A549 (cell line): ENCODE measurements around the gene KRTAP5-4. TPM values are rescaled to one million over a fixed set of nuclear protein-coding genes. Genes with fewer than 3 reads are reported as not detected.

Experiments used
- ATAC-seq, 2 experiments: fragments of 200-7000 bp in 1 of 2; fragments of >200 bp in 1 of 2; cut with Nextera tagmentation in 1 of 2; cut with Tn5 transposase in 1 of 2; 3 replicates each; pipeline versions ENCODE4 v1.8.0 to v1.9.1; 2018 to 2020; ENCODE audit warnings: mild to moderate bottlenecking in 1 of 2, moderate library complexity in 1 of 2
- CTCF ChIA-PET: fragments of 300-600 bp; sonication (Branson Sonifier 250); formaldehyde crosslinking; extraction: SDS; loops from one replicate; lab custom pipeline; 2021; ENCODE audit warnings: antibody characterized with exemption, inconsistent platforms; lab: Yijun Ruan, JAX
- POLR2A ChIA-PET: fragments of 350-600 bp; formaldehyde crosslinking; extraction: SDS; loops from one replicate; lab custom pipeline; 2021; ENCODE audit warnings: antibody characterized with exemption, inconsistent platforms; lab: Yijun Ruan, JAX
- DNase-seq, 2 experiments: peaks; one replicate each; pipeline versions ENCODE4 v3.0.0 to v3.0.0-alpha.2; 2011 to 2016; ENCODE audit warnings: low read depth in 1 of 2, low spot score in 1 of 2
- FAIRE-seq: peaks from 2 replicates; lab custom pipeline; 2011; peaks lifted over from hg19 to GRCh38; lab: Jason Lieb, UNC
- H3K27ac ChIP-seq, 2 experiments: fragments of >200 bp; sonication (Bioruptor Twin); formaldehyde crosslinking; 3 replicates each; pipeline ENCODE4 v1.5.1; 2016 to 2017
- H3K4me1 ChIP-seq: fragments of >200 bp; sonication (Bioruptor Twin); formaldehyde crosslinking; 3 replicates; pipeline ENCODE4 v1.6.1; 2016
- H3K4me2 ChIP-seq: fragments of >200 bp; sonication (Bioruptor Twin); formaldehyde crosslinking; 3 replicates; pipeline ENCODE4 v1.6.1; 2016
- H3K4me3 ChIP-seq: fragments of >200 bp; sonication (Bioruptor Twin); formaldehyde crosslinking; 3 replicates; pipeline ENCODE4 v1.5.1; 2016
- H3K9me3 ChIP-seq: fragments of >200 bp; sonication (Bioruptor Twin); formaldehyde crosslinking; 3 replicates; pipeline ENCODE4 v1.6.1; 2016
- CHD2 ChIP-seq: fragments of 150-350 bp; IDR thresholded peaks from 2 replicates; pipeline ENCODE4 v1.6.1; 2014; ENCODE audit warnings: low read length; ENCODE audit not compliant: partially characterized antibody
- EHF ChIP-seq: fragments of 250-450 bp; sonication (Bioruptor Pico); IDR thresholded peaks from 2 replicates; pipeline ENCODE4 v1.5.0; 2020; ENCODE audit warnings: mild to moderate bottlenecking
- FOSL2 ChIP-seq, 2 experiments: fragments of 450-650 bp in 1 of 2; fragments of >200 bp in 1 of 2; sonication (Bioruptor Twin) in 1 of 2; formaldehyde crosslinking; IDR thresholded peaks; 2 replicates each; pipeline versions ENCODE4 v1.5.0 to v1.6.1; 2016 to 2020; ENCODE audit warnings: mild to moderate bottlenecking in 1 of 2, moderate library complexity in 1 of 2
- HDAC2 ChIP-seq: fragments of 200-600 bp; sonication (generic); IDR thresholded peaks from 2 replicates; pipeline ENCODE4 v1.6.1; 2016
- HMGXB4 ChIP-seq: fragments of 250-450 bp; sonication (Bioruptor Pico); IDR thresholded peaks from 2 replicates; pipeline ENCODE4 v1.5.0; 2021; ENCODE audit warnings: mild to moderate bottlenecking, moderate library complexity, borderline replicate concordance
- HOXB5 ChIP-seq: fragments of 250-450 bp; sonication (Bioruptor Pico); IDR thresholded peaks from 2 replicates; pipeline ENCODE4 v1.5.0; 2020; ENCODE audit warnings: mild to moderate bottlenecking, moderate library complexity
- JUN ChIP-seq, 2 experiments: fragments of >200 bp; sonication (Bioruptor Twin); formaldehyde crosslinking; IDR thresholded peaks; 2 replicates in 1 of 2; 3 replicates in 1 of 2; pipeline ENCODE4 v1.6.1; 2016 to 2017
- KDM5A ChIP-seq: fragments of 200-600 bp; sonication (generic); IDR thresholded peaks from 2 replicates; pipeline ENCODE4 v1.6.1; 2016; ENCODE audit warnings: antibody characterized with exemption, mild to moderate bottlenecking
- MAZ ChIP-seq: fragments of 150-350 bp; IDR thresholded peaks from 2 replicates; pipeline ENCODE4 v1.6.1; 2014; ENCODE audit warnings: antibody characterized with exemption, low read depth, low read length, borderline replicate concordance
- MYC ChIP-seq: IDR thresholded peaks from 2 replicates; pipeline ENCODE4 v1.6.1; 2012; ENCODE audit warnings: mild to moderate bottlenecking, inconsistent platforms, low read length, improper control_type of control experiment, borderline replicate concordance
- RAD21 ChIP-seq, 2 experiments: fragments of >200 bp in 1 of 2; sonication (Bioruptor Twin) in 1 of 2; formaldehyde crosslinking in 1 of 2; IDR thresholded peaks in 1 of 2; conservative IDR thresholded peaks in 1 of 2; 2 replicates in 1 of 2; 3 replicates in 1 of 2; pipeline ENCODE4 v1.6.1; 2012 to 2018; ENCODE audit warnings: inconsistent platforms in 1 of 2
- RARB ChIP-seq: fragments of 250-450 bp; sonication (Bioruptor Pico); IDR thresholded peaks from 2 replicates; pipeline ENCODE4 v1.8.0; 2021; ENCODE audit warnings: mild to moderate bottlenecking, moderate library complexity
- RNF2 ChIP-seq: fragments of 200-600 bp; sonication (generic); IDR thresholded peaks from 2 replicates; pipeline ENCODE4 v1.6.1; 2016; ENCODE audit warnings: low read depth, mild to moderate bottlenecking, antibody characterized with exemption, moderate library complexity, borderline replicate concordance
- USF2 ChIP-seq: fragments of 450-650 bp; IDR thresholded peaks from 2 replicates; pipeline ENCODE4 v1.6.1; 2014; ENCODE audit warnings: antibody characterized with exemption
- WGBS: methylation state at CpG from one replicate; pipeline ENCODE4 v1.1.6; 2017; ENCODE audit errors: missing lambda C conversion rate; 5-methylcytosine and 5-hydroxymethylcytosine counted together
- polyA plus RNA-seq, 4 experiments: library from polyadenylated mRNA; depleted of rRNA in 3 of 4; stranded (reverse); fragments of >200 nt; fragmentation: RNase III in 1 of 4; extraction: RNeasy Plus Mini Kit Qiagen cat#74134 plus additional on column Dnase treatment in 1 of 4; gene quantifications; 2 replicates in 3 of 4; 3 replicates in 1 of 4; pipeline ENCODE4 v1.2.3, GENCODE V29; 2011 to 2017
- TF ChIP-seq, protein P1 (sequence below): fragments of 150-350 bp; IDR thresholded peaks from 2 replicates; pipeline ENCODE4 v1.6.1; 2014; ENCODE audit warnings: low read depth, mild to moderate bottlenecking, low read length
- TF ChIP-seq, protein P2 (sequence below): fragments of >200 bp; sonication (Bioruptor Twin); formaldehyde crosslinking; IDR thresholded peaks from 3 replicates; pipeline ENCODE4 v1.5.1; 2016

KRTAP5-4 gene
- polyA plus RNA-seq, 2 of the 4 experiments (the other 2 are of a cell fraction): not detected

DNA sequence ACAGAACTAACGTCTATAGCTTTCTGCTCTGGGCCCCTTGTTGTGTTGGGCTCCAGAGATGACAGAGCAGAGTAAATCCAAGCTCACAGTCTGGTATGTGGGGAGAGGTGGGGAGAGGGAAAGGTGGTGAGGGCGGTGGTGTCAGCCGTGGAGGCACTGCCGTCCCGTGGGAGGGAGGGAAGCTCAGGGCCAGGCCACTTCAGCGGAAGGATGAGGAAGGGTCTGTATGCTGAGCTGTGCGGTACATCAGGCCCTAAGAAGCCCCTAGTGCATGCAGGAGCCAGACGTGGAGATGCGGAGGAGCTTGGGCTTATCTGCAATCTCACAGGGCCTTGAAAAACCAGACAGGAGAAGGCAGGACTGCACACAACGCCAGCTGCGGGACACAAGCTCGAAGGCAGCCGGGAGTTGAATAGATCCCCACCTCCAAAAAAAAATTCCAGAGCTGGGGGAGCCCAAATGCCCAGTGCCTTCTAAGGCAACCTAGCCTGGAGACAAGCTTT is 9.2 kb upstream of the KRTAP5-4 start:
- DNase-seq: no peak
- CTCF ChIA-PET: interaction anchor here (1.1 to 6.9 kb wide), 10 partner anchors 9 to 251 kb away, joined by 3 to 47 read pairs (median 7); partner anchors contain the start of genes DUSP8 and KRTAP5-2

DNA sequence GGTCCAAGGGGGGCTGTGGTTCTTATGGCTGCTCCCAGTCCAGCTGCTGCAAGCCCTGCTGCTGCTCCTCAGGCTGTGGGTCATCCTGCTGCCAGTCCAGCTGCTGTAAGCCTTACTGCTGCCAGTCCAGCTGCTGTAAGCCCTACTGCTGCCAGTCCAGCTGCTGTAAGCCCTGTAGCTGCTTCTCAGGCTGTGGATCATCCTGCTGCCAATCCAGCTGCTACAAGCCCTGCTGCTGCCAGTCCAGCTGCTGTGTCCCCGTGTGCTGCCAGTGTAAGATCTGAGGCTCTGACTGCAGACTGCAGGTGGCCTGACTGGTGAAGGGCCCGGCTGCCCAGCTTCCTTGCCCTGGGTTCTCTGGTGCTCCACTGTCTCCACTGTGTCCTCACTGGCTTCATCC is 8.3 kb upstream of the KRTAP5-4 start:
- Histone ChIP-seq H3K9me3 (no peaks in the 10 kb centered on the region), H3K4me2 (no peak overlapping the region), H3K4me1 (no peaks in the 10 kb centered on the region), H3K4me3 (no peak overlapping the region), H3K27ac (no peak overlapping the region)
- ATAC-seq (no peak), FAIRE-seq (no peak), DNase-seq (no peak)
- CTCF ChIA-PET: interaction anchor here (0.6 to 6.9 kb wide), 8 partner anchors 10 to 521 kb away, joined by 4 to 47 read pairs (median 7); partner anchors contain the start of gene DUSP8
- POLR2A ChIA-PET: interaction anchor here (0.7 kb wide), 1 partner anchor 525 kb away, joined by 5 read pairs; no protein-coding TSS in a partner anchor
- TF ChIP-seq FOSL2 (IDR thresholded peaks at IDR 0.05) (no peak), FOSL2 (CRISPR knock-in tag; IDR thresholded peaks at IDR 0.05) (no peak), RAD21 (conservative IDR thresholded peaks at IDR 0.05 in 1 of 2, IDR thresholded peaks at IDR 0.05 in 1 of 2) (no peak), MYC (no peak), KDM5A (no peak), HDAC2 (no peak)
- 33% methylated on average over 2 of the region's 2 CpGs for WGBS

More for the DNA sequence above, 9.2 kb upstream of the KRTAP5-4 start:
- no peak overlapping the region for H3K27ac ChIP-seq
- no peak for FAIRE-seq
- no peak for ATAC-seq
- no peaks in the 10 kb centered on the region for H3K4me1 ChIP-seq
- no peak overlapping the region for H3K4me3 ChIP-seq
- no peak overlapping the region for H3K4me2 ChIP-seq
- no peaks in the 10 kb centered on the region for H3K9me3 ChIP-seq
- TF ChIP-seq, protein P1, sequence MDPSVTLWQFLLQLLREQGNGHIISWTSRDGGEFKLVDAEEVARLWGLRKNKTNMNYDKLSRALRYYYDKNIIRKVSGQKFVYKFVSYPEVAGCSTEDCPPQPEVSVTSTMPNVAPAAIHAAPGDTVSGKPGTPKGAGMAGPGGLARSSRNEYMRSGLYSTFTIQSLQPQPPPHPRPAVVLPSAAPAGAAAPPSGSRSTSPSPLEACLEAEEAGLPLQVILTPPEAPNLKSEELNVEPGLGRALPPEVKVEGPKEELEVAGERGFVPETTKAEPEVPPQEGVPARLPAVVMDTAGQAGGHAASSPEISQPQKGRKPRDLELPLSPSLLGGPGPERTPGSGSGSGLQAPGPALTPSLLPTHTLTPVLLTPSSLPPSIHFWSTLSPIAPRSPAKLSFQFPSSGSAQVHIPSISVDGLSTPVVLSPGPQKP: no peak
- TF ChIP-seq, protein P2, sequence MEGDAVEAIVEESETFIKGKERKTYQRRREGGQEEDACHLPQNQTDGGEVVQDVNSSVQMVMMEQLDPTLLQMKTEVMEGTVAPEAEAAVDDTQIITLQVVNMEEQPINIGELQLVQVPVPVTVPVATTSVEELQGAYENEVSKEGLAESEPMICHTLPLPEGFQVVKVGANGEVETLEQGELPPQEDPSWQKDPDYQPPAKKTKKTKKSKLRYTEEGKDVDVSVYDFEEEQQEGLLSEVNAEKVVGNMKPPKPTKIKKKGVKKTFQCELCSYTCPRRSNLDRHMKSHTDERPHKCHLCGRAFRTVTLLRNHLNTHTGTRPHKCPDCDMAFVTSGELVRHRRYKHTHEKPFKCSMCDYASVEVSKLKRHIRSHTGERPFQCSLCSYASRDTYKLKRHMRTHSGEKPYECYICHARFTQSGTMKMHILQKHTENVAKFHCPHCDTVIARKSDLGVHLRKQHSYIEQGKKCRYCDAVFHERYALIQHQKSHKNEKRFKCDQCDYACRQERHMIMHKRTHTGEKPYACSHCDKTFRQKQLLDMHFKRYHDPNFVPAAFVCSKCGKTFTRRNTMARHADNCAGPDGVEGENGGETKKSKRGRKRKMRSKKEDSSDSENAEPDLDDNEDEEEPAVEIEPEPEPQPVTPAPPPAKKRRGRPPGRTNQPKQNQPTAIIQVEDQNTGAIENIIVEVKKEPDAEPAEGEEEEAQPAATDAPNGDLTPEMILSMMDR: no peak
- TF ChIP-seq EHF (CRISPR knock-in tag) (no peak), HMGXB4 (CRISPR knock-in tag) (no peak), RARB (CRISPR knock-in tag) (no peak), RNF2 (no peak), HOXB5 (CRISPR knock-in tag) (no peak), JUN (IDR thresholded peaks at IDR 0.05) (no peak)
- POLR2A ChIA-PET: no interaction called here
- WGBS: 47% methylated on average over 13 of the region's 13 CpGs

GRCh38 chr11:1629326-1630185 is 7.6 kb upstream of the KRTAP5-4 start, which contains the start of gene KRTAP5-5:
TSS of gene KRTAP5-5 (plus strand) at chr11:1629775. CDS start at chr11:1629841, 66 bp downstream.
- ATAC-seq: peak in 1 of 2 experiments; percentile 30; a peak in 3 of 6 replicates
- TF ChIP-seq RNF2 (no peak), USF2 (no peak), MAZ (no peak), CHD2 (no peak), JUN (IDR thresholded peaks at IDR 0.05) (no peak)
- no peak for FAIRE-seq
- ChIA-PET CTCF (interaction anchor here (0.6 to 6.9 kb wide), 22 partner anchors 10 to 522 kb away, joined by 3 to 54 read pairs (median 4); partner anchors contain the start of gene DUSP8), POLR2A (interaction anchor here (0.7 kb wide), 1 partner anchor 525 kb away, joined by 5 read pairs; no protein-coding TSS in a partner anchor)
- Histone ChIP-seq H3K4me3 (no peak within 1 kb of the TSS), H3K4me2 (peak within 1 kb of the TSS; percentile 37; the same call in 1 of the 3 replicates), H3K27ac (no peak within 1 kb of the TSS), H3K9me3 (no peaks in the 10 kb centered on the region), H3K4me1 (no peaks in the 10 kb centered on the region)
- DNase-seq: no peak
- WGBS: 66% methylated on average over 11 of the region's 26 CpGs
